Ascending aorta (tissue), 2 donors: ENCODE measurements around the gene MFSD12. TPM values are rescaled to one million over a fixed set of nuclear protein-coding genes. Genes with fewer than 3 reads are reported as not detected.
A peak's percentile ranks its signal among the peaks of the same experiment; 100 is the strongest.

Experiments
- DNase-seq, 2 donors: peaks; one replicate each; pipeline ENCODE4 v3.0.0-alpha.2; 2019; ENCODE audit warnings: low spot score in 2 of 2
- H3K27ac ChIP-seq, 2 donors: fragments of 200-600 bp; sonication (generic); one replicate each; pipeline ENCODE4 v1.5.1; 2016 to 2017; ENCODE audit warnings: mild to moderate bottlenecking in 1 of 2
- H3K27me3 ChIP-seq: fragments of 200-600 bp; sonication (generic); one replicate; pipeline ENCODE4 v1.5.1; 2017
- H3K36me3 ChIP-seq, 2 donors: fragments of 200-600 bp; sonication (generic); one replicate each; pipeline ENCODE4 v1.5.1; 2016
- H3K4me1 ChIP-seq, 2 donors: fragments of 200-600 bp; sonication (generic); one replicate each; pipeline ENCODE4 v1.5.1; 2016 to 2017; ENCODE audit warnings: mild to moderate bottlenecking in 1 of 2
- H3K4me3 ChIP-seq, 2 donors: fragments of 200-600 bp; sonication (generic); one replicate each; pipeline ENCODE4 v1.5.1; 2016 to 2017; ENCODE audit warnings: mild to moderate bottlenecking in 1 of 2
- H3K9me3 ChIP-seq, 2 donors: fragments of 200-600 bp; sonication (generic); one replicate each; pipeline ENCODE4 v1.5.1; 2016
- intact Hi-C: fragments of 100-400 bp; cut with DNase I; formaldehyde crosslinking; loops from one replicate; pipeline ENCODE4 v1.15.1; 2023
- total RNA-seq: library from RNA; depleted of rRNA; stranded (reverse); fragments of >200 nt; gene quantifications from one replicate; pipeline ENCODE4 v1.1.0, GENCODE V29; 2016
- TF ChIP-seq, protein P1 (sequence below), 3 experiments: fragments of 200-600 bp in 2 of 3; fragments of 450-650 bp in 1 of 3; sonication (generic) in 2 of 3; IDR thresholded peaks; one replicate each; pipeline ENCODE4 v1.5.1; 2016 to 2019; ENCODE audit warnings: antibody characterized with exemption in 3 of 3, mild to moderate bottlenecking in 1 of 3, moderate library complexity in 1 of 3

Gene MFSD12
- total RNA-seq = 133 TPM

DNA sequence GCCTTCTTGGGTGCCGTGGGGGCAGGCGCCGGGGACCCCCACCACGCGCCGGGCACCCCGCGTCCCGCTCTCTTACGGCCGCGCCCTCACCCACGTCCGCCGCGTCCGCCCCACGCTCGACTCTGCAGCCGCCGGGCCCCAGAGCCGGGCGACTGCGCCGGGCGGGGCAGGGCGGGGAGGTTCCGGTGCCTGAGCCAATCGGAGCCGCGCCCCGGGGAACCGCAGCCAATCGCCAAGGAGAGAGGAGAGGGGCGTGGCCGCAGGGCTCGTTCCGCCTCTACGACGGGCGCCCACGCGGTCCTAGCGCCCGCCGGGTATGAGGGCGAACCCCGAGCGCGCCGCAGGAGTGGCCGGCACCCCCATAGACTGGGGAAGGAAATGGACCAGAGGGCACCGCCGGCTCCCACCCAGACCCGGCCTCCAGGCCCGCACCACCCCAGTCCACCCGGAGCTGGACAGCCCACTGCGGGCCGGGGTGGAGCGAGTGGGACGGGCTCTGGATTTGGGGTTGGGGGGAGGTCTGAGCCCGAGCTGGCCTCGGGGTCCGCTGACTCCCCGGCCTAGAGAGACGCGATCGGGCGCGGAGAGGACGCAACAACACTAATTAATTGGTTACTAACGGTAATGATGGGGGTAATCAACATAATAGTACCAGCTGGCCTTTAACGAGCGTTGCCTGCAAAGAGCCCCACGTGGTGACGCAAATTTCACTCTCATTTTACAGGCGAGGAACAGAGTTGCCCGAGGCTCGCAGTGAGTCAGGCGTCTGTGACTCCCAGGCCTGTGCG, at the start of gene MFSD12:
Gene MFSD12 (minus strand): TSS at position 126 of the 788 bp plus-strand sequence. CDS start 183 bp downstream, outside the sequence.
- Histone ChIP-seq H3K4me3 (peak within 1 kb of the TSS; percentile 63 to 90), H3K27me3 (no peaks in the 10 kb centered on the region), H3K4me1 (peaks cover 8 to 23% of the 10 kb centered on the region in 2 donors), H3K9me3 (no peaks in the 10 kb centered on the region), H3K36me3 (no peaks in the 10 kb centered on the region), H3K27ac (peak within 1 kb of the TSS; percentile 72 to 79)
- DNase-seq = peak; percentile 70 to 96
- TF ChIP-seq, protein P1, sequence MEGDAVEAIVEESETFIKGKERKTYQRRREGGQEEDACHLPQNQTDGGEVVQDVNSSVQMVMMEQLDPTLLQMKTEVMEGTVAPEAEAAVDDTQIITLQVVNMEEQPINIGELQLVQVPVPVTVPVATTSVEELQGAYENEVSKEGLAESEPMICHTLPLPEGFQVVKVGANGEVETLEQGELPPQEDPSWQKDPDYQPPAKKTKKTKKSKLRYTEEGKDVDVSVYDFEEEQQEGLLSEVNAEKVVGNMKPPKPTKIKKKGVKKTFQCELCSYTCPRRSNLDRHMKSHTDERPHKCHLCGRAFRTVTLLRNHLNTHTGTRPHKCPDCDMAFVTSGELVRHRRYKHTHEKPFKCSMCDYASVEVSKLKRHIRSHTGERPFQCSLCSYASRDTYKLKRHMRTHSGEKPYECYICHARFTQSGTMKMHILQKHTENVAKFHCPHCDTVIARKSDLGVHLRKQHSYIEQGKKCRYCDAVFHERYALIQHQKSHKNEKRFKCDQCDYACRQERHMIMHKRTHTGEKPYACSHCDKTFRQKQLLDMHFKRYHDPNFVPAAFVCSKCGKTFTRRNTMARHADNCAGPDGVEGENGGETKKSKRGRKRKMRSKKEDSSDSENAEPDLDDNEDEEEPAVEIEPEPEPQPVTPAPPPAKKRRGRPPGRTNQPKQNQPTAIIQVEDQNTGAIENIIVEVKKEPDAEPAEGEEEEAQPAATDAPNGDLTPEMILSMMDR (IDR thresholded peaks at IDR 0.05) = no peak
- intact Hi-C loops = loop anchor here (1.0 to 5.0 kb wide), 3 partner anchors 15 to 50 kb away; partner anchors contain the start of genes FZR1, HMG20B and TBXA2R

DNA sequence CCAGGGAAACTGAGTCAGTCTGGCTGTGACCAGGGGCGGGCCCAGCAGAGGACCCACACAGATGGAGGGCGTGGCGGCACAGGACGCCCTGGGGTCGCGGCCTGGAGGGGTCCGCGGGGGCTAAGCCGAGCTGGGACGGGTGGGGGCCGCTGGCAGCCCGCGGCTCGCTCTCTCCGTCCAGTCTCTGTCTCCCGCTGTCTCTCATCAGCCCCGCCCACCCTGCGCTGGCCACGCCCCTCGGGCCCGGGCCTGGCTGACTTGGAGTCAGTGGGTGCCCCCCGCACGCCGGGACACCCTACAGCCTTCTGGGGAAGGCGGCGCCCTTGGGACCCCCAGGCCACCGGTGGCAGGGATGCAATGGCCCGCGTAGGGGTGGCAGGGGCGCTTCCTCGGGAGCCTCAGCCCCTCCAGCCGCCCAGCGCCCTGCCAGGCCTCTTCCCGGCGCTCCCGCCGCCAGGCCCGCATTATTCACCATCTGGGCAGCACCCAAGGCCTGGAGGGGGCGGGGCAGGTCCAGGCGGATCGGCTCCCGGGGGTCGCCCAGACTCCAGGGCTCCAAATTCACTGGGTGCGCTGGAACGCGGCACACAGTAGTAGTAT, 49.4 kb upstream of the MFSD12 start, which contains the start of gene TBXA2R:
Gene TBXA2R (minus strand): TSS at position 186 of the 600 bp plus-strand sequence. CDS start 6,241 bp downstream, outside the sequence.
- peaks cover 6 to 8% of the 10 kb centered on the region in 2 donors for H3K36me3 ChIP-seq
- H3K4me1 ChIP-seq = peaks cover 47 to 68% of the 10 kb centered on the region in 2 donors
- H3K9me3 ChIP-seq = no peaks in the 10 kb centered on the region
- no peaks in the 10 kb centered on the region for H3K27me3 ChIP-seq
- DNase-seq = peak; percentile 35 to 91
- TF ChIP-seq, protein P1 (IDR thresholded peaks at IDR 0.05) = no peak
- H3K4me3 ChIP-seq = peak within 1 kb of the TSS; percentile 74 to 96
- H3K27ac ChIP-seq = peak within 1 kb of the TSS; percentile 94 to 99
- intact Hi-C loops = loop anchor here (2.0 to 5.0 kb wide), 5 partner anchors 18 to 149 kb away; partner anchors contain the start of genes FZR1, HMG20B and MFSD12

DNA sequence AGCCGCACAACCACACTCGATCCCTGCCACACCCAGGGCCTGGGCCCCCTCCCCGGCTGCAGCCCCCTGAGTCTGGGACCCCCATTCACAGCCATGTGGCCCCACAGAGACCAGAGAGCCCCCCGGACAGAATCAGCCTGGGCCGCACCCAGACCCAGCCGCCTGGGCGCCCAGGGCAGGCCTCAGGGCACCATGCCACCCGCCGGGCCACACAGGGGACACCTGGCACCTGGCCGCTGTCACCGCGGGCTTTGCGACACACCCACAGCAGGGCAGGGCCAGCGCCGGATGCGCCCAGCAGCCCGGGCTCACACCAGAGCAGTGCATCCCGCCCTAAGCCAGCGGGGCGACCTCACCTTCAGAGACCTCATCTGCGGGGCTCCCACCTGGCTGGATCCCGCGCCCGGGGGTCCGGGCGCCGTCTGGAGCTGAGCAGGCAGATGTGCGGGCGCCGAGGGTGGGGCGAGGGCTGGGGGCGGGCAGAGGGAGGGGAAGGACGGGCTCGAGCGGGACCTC, 48.8 kb upstream of the MFSD12 start:
- Histone ChIP-seq H3K4me3 (peak overlapping the region; percentile 74 to 96), H3K9me3 (no peaks in the 10 kb centered on the region), H3K4me1 (peaks cover 50 to 74% of the 10 kb centered on the region in 2 donors), H3K27me3 (no peaks in the 10 kb centered on the region), H3K27ac (peak overlapping the region; percentile 94 to 99), H3K36me3 (peaks cover under 1 to 2% of the 10 kb centered on the region in 2 donors)
- DNase-seq = no peak
- TF ChIP-seq, protein P1 (IDR thresholded peaks at IDR 0.05) = no peak
- intact Hi-C loops = loop anchor here (2.0 to 5.0 kb wide), 5 partner anchors 17 to 149 kb away; partner anchors contain the start of genes FZR1, HMG20B and MFSD12

DNA sequence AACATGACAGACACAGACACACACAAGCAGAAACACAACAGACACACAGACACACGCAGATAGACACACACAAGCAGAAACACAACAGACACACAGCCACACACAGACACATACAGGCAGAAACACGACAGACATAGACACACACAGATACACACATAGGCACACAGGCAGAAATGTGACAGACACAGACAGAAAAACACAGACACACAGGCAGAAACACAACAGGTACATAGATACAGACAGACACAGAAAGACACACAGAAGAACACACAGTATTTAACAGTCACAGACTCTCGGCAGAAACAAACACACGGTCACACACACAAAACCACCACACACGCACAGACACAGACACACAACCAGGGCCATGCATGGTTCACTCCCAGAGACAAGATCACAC, 48.4 kb upstream of the MFSD12 start:
- no peaks in the 10 kb centered on the region for H3K36me3 ChIP-seq
- intact Hi-C loops = loop anchor here (2.0 to 5.0 kb wide), 5 partner anchors 17 to 148 kb away; partner anchors contain the start of genes FZR1, HMG20B and MFSD12
- H3K4me1 ChIP-seq = peaks cover 50 to 77% of the 10 kb centered on the region in 2 donors
- no peaks in the 10 kb centered on the region for H3K9me3 ChIP-seq
- no peak for DNase-seq
- H3K27ac ChIP-seq = peak overlapping the region; percentile 94 to 99
- TF ChIP-seq, protein P1 (IDR thresholded peaks at IDR 0.05) = no peak
- H3K27me3 ChIP-seq = no peaks in the 10 kb centered on the region
- H3K4me3 ChIP-seq = peak overlapping the region; percentile 74 to 96

DNA sequence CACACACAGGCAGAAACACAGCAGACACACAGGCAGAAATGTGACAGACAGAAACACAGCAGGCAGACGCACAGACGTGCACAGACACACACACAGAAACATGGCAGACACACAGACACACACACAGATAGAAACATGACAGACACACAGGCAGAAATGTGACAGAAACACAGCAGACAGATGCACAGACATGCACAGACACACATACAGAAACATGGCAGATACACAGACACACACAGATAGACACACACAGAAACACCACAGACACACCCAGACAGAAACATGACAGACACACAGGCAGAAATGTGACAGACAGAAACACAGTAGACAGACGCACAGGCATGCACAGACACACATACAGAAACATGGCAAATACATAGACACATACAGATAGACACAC, 48.0 kb upstream of the MFSD12 start:
- DNase-seq = no peak
- Histone ChIP-seq H3K27me3 (no peaks in the 10 kb centered on the region), H3K27ac (peak overlapping the region; percentile 94 to 99), H3K4me1 (peaks cover 50 to 76% of the 10 kb centered on the region in 2 donors), H3K36me3 (peaks cover under 1 to 2% of the 10 kb centered on the region in 2 donors), H3K4me3 (peak overlapping the region; percentile 74 to 96), H3K9me3 (no peaks in the 10 kb centered on the region)
- TF ChIP-seq, protein P1 (IDR thresholded peaks at IDR 0.05) = no peak
- intact Hi-C loops = loop anchor here (5.0 kb wide), 3 partner anchors 48 to 148 kb away; partner anchors contain the start of genes FZR1 and MFSD12
